Keratinocyte (primary cell): ENCODE results near the gene CSNK1G1. TPM values are rescaled to one million over a fixed set of nuclear protein-coding genes. Genes with fewer than 3 reads are reported as not detected.

Experiments
- DNase-seq: peaks from one replicate; pipeline ENCODE4 v3.0.0-alpha.2; 2011; ENCODE audit warnings: low read depth, missing footprints, low spot score
- FAIRE-seq: peaks from 2 replicates; lab custom pipeline; 2011; peaks lifted over from hg19 to GRCh38; lab: Jason Lieb, UNC
- H2AFZ ChIP-seq: 2 replicates; pipeline ENCODE4 v1.6.0; 2012; ENCODE audit warnings: low read length, control low read depth, inconsistent platforms; ENCODE audit not compliant: control insufficient read depth
- H3K27ac ChIP-seq: 2 replicates; pipeline ENCODE4 v1.5.1; 2011; ENCODE audit warnings: low read length; ENCODE audit not compliant: control insufficient read depth, insufficient read depth
- H3K27me3 ChIP-seq: 3 replicates; pipeline ENCODE4 v1.6.0; 2011; ENCODE audit warnings: low read length; ENCODE audit not compliant: control insufficient read depth, insufficient read depth; ENCODE audit errors: extremely low read depth
- H3K36me3 ChIP-seq, 2 experiments: 2 replicates in 1 of 2; 3 replicates in 1 of 2; pipeline ENCODE4 v1.5.1; 2011; ENCODE audit warnings: low read length in 2 of 2, mild to moderate bottlenecking in 1 of 2; ENCODE audit not compliant: control insufficient read depth in 2 of 2, insufficient read depth in 2 of 2; ENCODE audit errors: extremely low read depth in 1 of 2
- H3K4me1 ChIP-seq: 3 replicates; pipeline ENCODE4 v1.5.1; 2011; ENCODE audit warnings: low read length; ENCODE audit not compliant: control insufficient read depth, insufficient read depth; ENCODE audit errors: extremely low read depth
- H3K4me2 ChIP-seq: 3 replicates; pipeline ENCODE4 v1.6.0; 2011; ENCODE audit warnings: low read depth, low read length; ENCODE audit not compliant: control insufficient read depth, insufficient read depth; ENCODE audit errors: extremely low read depth
- H3K4me3 ChIP-seq, 3 experiments: fragments of 200-600 bp in 1 of 3; sonication (generic) in 1 of 3; 2 replicates in 2 of 3; 3 replicates in 1 of 3; pipeline ENCODE4 v1.5.1; 2011 to 2016; ENCODE audit warnings: low read length in 3 of 3, mild to moderate bottlenecking in 3 of 3, control low read depth in 2 of 3, inconsistent platforms in 1 of 3, low read depth in 1 of 3, mixed read lengths in 1 of 3, mixed run types in 1 of 3, moderate library complexity in 1 of 3; ENCODE audit not compliant: control insufficient read depth in 2 of 3, insufficient read depth in 2 of 3; ENCODE audit errors: extremely low read depth in 1 of 3
- H3K79me2 ChIP-seq: 2 replicates; pipeline ENCODE4 v1.6.0; 2012; ENCODE audit warnings: low read length; ENCODE audit not compliant: control insufficient read depth, insufficient read depth
- H3K9ac ChIP-seq: 3 replicates; pipeline ENCODE4 v1.6.0; 2011; ENCODE audit warnings: low read length; ENCODE audit not compliant: control insufficient read depth, insufficient read depth; ENCODE audit errors: extremely low read depth
- H3K9me1 ChIP-seq: 3 replicates; pipeline ENCODE4 v1.6.0; 2011; ENCODE audit warnings: low read length; ENCODE audit not compliant: control insufficient read depth, insufficient read depth; ENCODE audit errors: extremely low read depth
- H3K9me3 ChIP-seq: 2 replicates; pipeline ENCODE4 v1.5.1; 2012; ENCODE audit warnings: low read depth, low read length; ENCODE audit not compliant: control insufficient read depth
- H4K20me1 ChIP-seq: 3 replicates; pipeline ENCODE4 v1.6.0; 2011; ENCODE audit warnings: low read length; ENCODE audit not compliant: control insufficient read depth, insufficient read depth; ENCODE audit errors: extremely low read depth
- EZH2 ChIP-seq: IDR thresholded peaks from one replicate; pipeline ENCODE4 v1.6.1; 2012; ENCODE audit warnings: inconsistent platforms, mild to moderate bottlenecking, low read length, moderate library complexity
- dilution Hi-C: fragments of 300-500 bp; cut with MboI; formaldehyde crosslinking; loops from one replicate; pipeline ENCODE4 v1.7.0; 2020; ENCODE audit warnings: low sequenced_read_pairs; ENCODE audit not compliant: extremely low pct_ligation_motif_present
- polyA plus RNA-seq, 5 experiments: library from polyadenylated mRNA; depleted of rRNA in 3 of 5; stranded (reverse) in 3 of 5; stranded (forward) in 1 of 5; unstranded in 1 of 5; fragments of >200 nt; gene quantifications; 1 replicate in 1 of 5; 2 replicates in 3 of 5; 3 replicates in 1 of 5; pipeline versions ENCODE4 v1.2.1 to v1.2.3, GENCODE V29; 2011 to 2012; ENCODE audit warnings: missing spikeins in 2 of 5, low read depth in 1 of 5, low replicate concordance in 1 of 5
- TF ChIP-seq, protein P1 (sequence below), 3 experiments: IDR thresholded peaks in 1 of 3; conservative IDR thresholded peaks in 1 of 3; optimal IDR thresholded peaks in 1 of 3; 2 replicates in 2 of 3; 3 replicates in 1 of 3; pipeline versions ENCODE3 to v1.5.1; 2011; ENCODE audit warnings: low read length in 3 of 3, mild to moderate bottlenecking in 3 of 3, moderate library complexity in 2 of 3, control low read depth in 1 of 3, inconsistent platforms in 1 of 3; ENCODE audit not compliant: insufficient read depth in 2 of 3; ENCODE audit errors: extremely low read depth in 1 of 3

Gene CSNK1G1
- polyA plus RNA-seq, 1 donor (not counting 4 experiments of a cell fraction or from before 2014, with no cell fraction given): 28.9 TPM

DNA sequence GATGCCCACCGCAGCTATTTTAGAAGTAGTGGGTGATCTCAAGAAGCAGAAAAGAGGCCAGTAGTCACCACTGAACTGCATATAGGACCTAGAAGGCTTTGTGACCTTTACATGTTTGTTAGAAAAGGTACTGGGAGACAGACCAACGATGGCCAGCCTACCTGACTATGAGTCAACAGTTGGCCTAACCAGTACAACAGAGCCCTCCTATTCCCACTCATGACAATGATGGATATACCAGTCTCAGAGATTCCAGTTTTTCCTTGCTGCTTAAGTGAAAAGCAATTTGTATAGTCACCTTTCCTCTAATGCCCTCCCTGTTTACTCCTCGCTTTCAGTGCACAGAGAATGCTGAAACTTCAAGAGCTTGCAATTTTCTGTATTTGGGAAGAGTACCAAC is 106.6 kb downstream of the CSNK1G1 start:
- dilution Hi-C loops: no loop called here
- Histone ChIP-seq H4K20me1 (no peaks in the 10 kb centered on the region), H3K4me2 (no peak overlapping the region), H3K4me1 (peaks cover 34% of the 10 kb centered on the region), H3K4me3 (no peak overlapping the region), H3K36me3 (peaks cover 0 to 2% of the 10 kb centered on the region in 2 experiments), H3K9ac (no peak overlapping the region), H3K27me3 (no peaks in the 10 kb centered on the region), H2AFZ (no peak overlapping the region), H3K79me2 (peaks cover 31% of the 10 kb centered on the region), H3K9me1 (no peaks in the 10 kb centered on the region), H3K9me3 (no peaks in the 10 kb centered on the region), H3K27ac (peak overlapping the region; percentile 60)
- no peak for TF ChIP-seq EZH2
- TF ChIP-seq, protein P1, sequence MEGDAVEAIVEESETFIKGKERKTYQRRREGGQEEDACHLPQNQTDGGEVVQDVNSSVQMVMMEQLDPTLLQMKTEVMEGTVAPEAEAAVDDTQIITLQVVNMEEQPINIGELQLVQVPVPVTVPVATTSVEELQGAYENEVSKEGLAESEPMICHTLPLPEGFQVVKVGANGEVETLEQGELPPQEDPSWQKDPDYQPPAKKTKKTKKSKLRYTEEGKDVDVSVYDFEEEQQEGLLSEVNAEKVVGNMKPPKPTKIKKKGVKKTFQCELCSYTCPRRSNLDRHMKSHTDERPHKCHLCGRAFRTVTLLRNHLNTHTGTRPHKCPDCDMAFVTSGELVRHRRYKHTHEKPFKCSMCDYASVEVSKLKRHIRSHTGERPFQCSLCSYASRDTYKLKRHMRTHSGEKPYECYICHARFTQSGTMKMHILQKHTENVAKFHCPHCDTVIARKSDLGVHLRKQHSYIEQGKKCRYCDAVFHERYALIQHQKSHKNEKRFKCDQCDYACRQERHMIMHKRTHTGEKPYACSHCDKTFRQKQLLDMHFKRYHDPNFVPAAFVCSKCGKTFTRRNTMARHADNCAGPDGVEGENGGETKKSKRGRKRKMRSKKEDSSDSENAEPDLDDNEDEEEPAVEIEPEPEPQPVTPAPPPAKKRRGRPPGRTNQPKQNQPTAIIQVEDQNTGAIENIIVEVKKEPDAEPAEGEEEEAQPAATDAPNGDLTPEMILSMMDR (optimal IDR thresholded peaks at IDR 0.05 in 1 of 3, IDR thresholded peaks at IDR 0.05 in 1 of 3, conservative IDR thresholded peaks at IDR 0.05 in 1 of 3; ENCODE audit: extremely low read depth in 1 of 3, insufficient read depth in 2 of 3, low read length in 3 of 3): no peak
- FAIRE-seq: no peak
- DNase-seq: no peak

DNA sequence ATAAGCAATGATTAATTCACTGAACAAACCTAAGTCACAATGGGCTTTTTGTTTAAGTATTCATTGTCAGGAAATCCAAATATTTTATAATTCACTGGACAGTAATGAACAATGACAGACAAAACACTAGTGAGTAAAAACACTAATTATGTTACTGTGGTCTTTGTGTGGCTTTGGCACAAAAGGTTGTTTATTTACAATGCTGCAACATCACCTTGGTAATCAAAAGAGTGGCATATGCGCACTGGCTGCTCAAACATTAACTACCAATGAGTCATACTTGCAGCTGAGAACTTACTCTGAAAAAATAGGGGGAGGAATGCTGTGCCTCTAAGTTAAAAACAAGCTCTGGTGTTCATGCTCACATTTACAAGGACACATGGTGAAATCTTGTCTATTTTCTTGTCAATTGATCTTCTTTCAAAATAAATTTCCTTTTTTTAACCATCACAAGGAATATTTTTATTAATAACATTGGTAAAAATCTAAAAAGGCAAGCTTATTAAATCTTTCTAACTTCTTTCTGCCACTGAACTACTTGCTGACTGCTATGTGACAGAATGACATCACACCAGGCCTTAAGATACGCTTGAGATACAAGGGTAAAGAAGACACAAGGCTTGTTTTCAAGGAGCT is 107.9 kb downstream of the CSNK1G1 start:
- H3K79me2 ChIP-seq: peaks cover 33% of the 10 kb centered on the region
- H3K9me1 ChIP-seq: no peaks in the 10 kb centered on the region
- peak overlapping the region; percentile 63 for H3K27ac ChIP-seq
- FAIRE-seq: peak; percentile 86
- H3K9me3 ChIP-seq: no peaks in the 10 kb centered on the region
- peak; percentile 70 for DNase-seq
- peaks cover 0 to 2% of the 10 kb centered on the region in 2 experiments for H3K36me3 ChIP-seq
- H3K27me3 ChIP-seq: no peaks in the 10 kb centered on the region
- peaks cover 34% of the 10 kb centered on the region for H3K4me1 ChIP-seq
- H2AFZ ChIP-seq: no peak overlapping the region
- no peak overlapping the region for H3K4me3 ChIP-seq
- dilution Hi-C loops: no loop called here
- TF ChIP-seq, protein P1 (optimal IDR thresholded peaks at IDR 0.05 in 1 of 3, IDR thresholded peaks at IDR 0.05 in 1 of 3, conservative IDR thresholded peaks at IDR 0.05 in 1 of 3; ENCODE audit: extremely low read depth in 1 of 3, insufficient read depth in 2 of 3, low read length in 3 of 3): no peak
- no peak for TF ChIP-seq EZH2
- peak overlapping the region; percentile 24 for H3K9ac ChIP-seq
- no peaks in the 10 kb centered on the region for H4K20me1 ChIP-seq
- H3K4me2 ChIP-seq: no peak overlapping the region
